GM23338 (cell line): Measurements from ENCODE around the gene PRR33. TPM values are rescaled to one million over a fixed set of nuclear protein-coding genes. Genes with fewer than 3 reads are reported as not detected.

ENCODE experiments used
- ATAC-seq: fragments of 200-7000 bp; cut with Tn5 transposase; 3 replicates; pipeline ENCODE4 v1.9.1; 2020
- DNase-seq: peaks from one replicate; pipeline ENCODE4 v3.0.0-alpha.2; 2015; ENCODE audit warnings: low spot score
- H2AFZ ChIP-seq: fragments of 200-600 bp; sonication (generic); 2 replicates; pipeline ENCODE4 v1.8.0; 2016; ENCODE audit warnings: antibody characterized with exemption, mild to moderate bottlenecking, moderate library complexity
- H3F3A ChIP-seq: fragments of 200-600 bp; sonication (generic); replicated peaks from 2 replicates; pipeline ENCODE4 v1.8.0; 2017; ENCODE audit warnings: antibody characterized with exemption, mixed run types, low read depth
- H3K27ac ChIP-seq: fragments of 200-600 bp; sonication (generic); 2 replicates; pipeline ENCODE4 v1.6.1; 2016; ENCODE audit warnings: low read depth
- H3K27me3 ChIP-seq: fragments of 200-600 bp; sonication (generic); 2 replicates; pipeline ENCODE4 v1.8.0; 2016; ENCODE audit warnings: mild to moderate bottlenecking, mixed run types, moderate library complexity; ENCODE audit not compliant: insufficient read depth
- H3K36me3 ChIP-seq: fragments of 200-600 bp; sonication (generic); 2 replicates; pipeline ENCODE4 v1.8.0; 2016; ENCODE audit warnings: mild to moderate bottlenecking; ENCODE audit not compliant: insufficient read depth
- H3K4me1 ChIP-seq: fragments of 200-600 bp; sonication (generic); 2 replicates; pipeline ENCODE4 v1.8.0; 2016; ENCODE audit warnings: mild to moderate bottlenecking, moderate library complexity; ENCODE audit not compliant: insufficient read depth
- H3K4me2 ChIP-seq: fragments of 200-600 bp; sonication (generic); 2 replicates; pipeline ENCODE4 v1.7.1; 2017; ENCODE audit warnings: mixed run types
- H3K4me3 ChIP-seq: fragments of 200-600 bp; sonication (generic); 2 replicates; pipeline ENCODE4 v1.6.1; 2016; ENCODE audit warnings: mixed run types
- H3K79me2 ChIP-seq: fragments of 200-600 bp; sonication (generic); replicated peaks from 2 replicates; pipeline ENCODE4 v1.8.0; 2017; ENCODE audit warnings: mild to moderate bottlenecking; ENCODE audit not compliant: insufficient read depth
- H3K9me2 ChIP-seq: fragments of 200-600 bp; sonication (generic); 2 replicates; pipeline ENCODE4 v1.8.0; 2017; ENCODE audit not compliant: insufficient read depth
- H4K20me1 ChIP-seq: fragments of 200-600 bp; sonication (generic); replicated peaks from 2 replicates; pipeline ENCODE4 v1.8.0; 2017; ENCODE audit warnings: mild to moderate bottlenecking; ENCODE audit not compliant: insufficient read depth
- H3K27ac Mint-ChIP-seq: 2 replicates; pipeline ENCODE4 v1.8.0; 2020; ENCODE audit warnings: inconsistent platforms, mild to moderate bottlenecking, moderate library complexity, mixed read lengths
- H3K27me3 Mint-ChIP-seq: 3 replicates; pipeline ENCODE4 v1.8.0; 2022; ENCODE audit warnings: low read depth, mild to moderate bottlenecking, moderate library complexity, mixed read lengths, inconsistent platforms; ENCODE audit not compliant: insufficient read depth, poor library complexity
- H3K36me3 Mint-ChIP-seq: 3 replicates; pipeline ENCODE4 v1.8.0; 2021; ENCODE audit warnings: low read depth, mild to moderate bottlenecking, inconsistent platforms, moderate library complexity, mixed read lengths
- H3K4me1 Mint-ChIP-seq: 3 replicates; pipeline ENCODE4 v1.8.0; 2020; ENCODE audit warnings: mild to moderate bottlenecking, inconsistent platforms, mixed read lengths
- H3K4me3 Mint-ChIP-seq: 3 replicates; pipeline ENCODE4 v1.8.0; 2021; ENCODE audit warnings: moderate library complexity, mild to moderate bottlenecking, inconsistent platforms, mixed read lengths
- H3K9me3 Mint-ChIP-seq: 3 replicates; pipeline ENCODE4 v1.8.0; 2020; ENCODE audit warnings: moderate library complexity, mild to moderate bottlenecking, inconsistent platforms, mixed read lengths
- CREB1 ChIP-seq: fragments of 250-450 bp; sonication (Bioruptor Pico); IDR thresholded peaks from 2 replicates; pipeline ENCODE4 v1.5.0; 2020; ENCODE audit warnings: low read depth, mild to moderate bottlenecking, moderate library complexity
- CTCF ChIP-seq, 2 experiments: fragments of 200-600 bp in 1 of 2; sonication (generic) in 1 of 2; conservative IDR thresholded peaks; 2 replicates each; pipeline versions ENCODE4 v1.5.1 to v1.6.1; 2016 to 2017; ENCODE audit warnings: antibody characterized with exemption in 2 of 2, low read depth in 2 of 2, mild to moderate bottlenecking in 2 of 2, moderate library complexity in 1 of 2
- EZH2 ChIP-seq: fragments of 200-600 bp; sonication (generic); IDR thresholded peaks from one replicate; pipeline ENCODE4 v1.8.0; 2017; ENCODE audit warnings: antibody characterized with exemption, mild to moderate bottlenecking, low read depth; ENCODE audit not compliant: unreplicated experiment
- EZH2phosphoT487 ChIP-seq: fragments of 200-600 bp; sonication (generic); IDR thresholded peaks from one replicate; pipeline ENCODE4 v1.8.1; 2018; ENCODE audit warnings: antibody characterized with exemption; ENCODE audit not compliant: unreplicated experiment
- JUNB ChIP-seq: IDR thresholded peaks from one replicate; pipeline ENCODE4 v1.6.1; 2016; ENCODE audit warnings: antibody characterized with exemption; ENCODE audit not compliant: unreplicated experiment
- NANOG ChIP-seq: IDR thresholded peaks from 2 replicates; pipeline ENCODE4 v1.6.1; 2016; ENCODE audit warnings: antibody characterized with exemption, borderline replicate concordance
- POLR2AphosphoS5 ChIP-seq: IDR thresholded peaks from 2 replicates; pipeline ENCODE4 v1.6.1; 2016; ENCODE audit warnings: antibody characterized with exemption, low read depth
- REST ChIP-seq: IDR thresholded peaks from one replicate; pipeline ENCODE4 v1.6.1; 2018; ENCODE audit warnings: antibody characterized with exemption; ENCODE audit not compliant: unreplicated experiment
- STAT1 ChIP-seq: IDR thresholded peaks from one replicate; pipeline ENCODE4 v1.6.1; 2016; ENCODE audit warnings: antibody characterized with exemption; ENCODE audit not compliant: unreplicated experiment
- ZNF114 ChIP-seq: fragments of 250-450 bp; sonication (Bioruptor Pico); IDR thresholded peaks from 2 replicates; pipeline ENCODE4 v1.5.0; 2020; ENCODE audit warnings: mild to moderate bottlenecking, moderate library complexity
- ZNF331 ChIP-seq: fragments of 250-450 bp; sonication (Bioruptor Pico); IDR thresholded peaks from 2 replicates; pipeline ENCODE4 v1.5.0; 2020; ENCODE audit warnings: low read depth, mild to moderate bottlenecking, moderate library complexity
- ZNF462 ChIP-seq: fragments of 250-450 bp; sonication (Bioruptor Pico); IDR thresholded peaks from 2 replicates; pipeline ENCODE4 v1.5.0; 2020; ENCODE audit warnings: mild to moderate bottlenecking, moderate library complexity
- polyA plus RNA-seq: library from polyadenylated mRNA; unstranded; fragments of >200 nt; fragmentation: Nextera tagmentation; extraction: Ambion mirVana; gene quantifications from 2 replicates; pipeline ENCODE4 v1.2.1, GENCODE V29; 2016
- total RNA-seq: library from RNA; depleted of rRNA; stranded (reverse); fragments of >200 nt; shearing (Covaris generic); gene quantifications from 2 replicates; pipeline ENCODE4 v1.2.3, GENCODE V29; 2014
- TF ChIP-seq, protein P1 (sequence below): IDR thresholded peaks from 2 replicates; pipeline ENCODE4 v1.6.1; 2016; ENCODE audit warnings: antibody characterized with exemption

The PRR33 gene
- total and polyA plus RNA-seq, 2 experiments from 2014 or later = not detected

DNA sequence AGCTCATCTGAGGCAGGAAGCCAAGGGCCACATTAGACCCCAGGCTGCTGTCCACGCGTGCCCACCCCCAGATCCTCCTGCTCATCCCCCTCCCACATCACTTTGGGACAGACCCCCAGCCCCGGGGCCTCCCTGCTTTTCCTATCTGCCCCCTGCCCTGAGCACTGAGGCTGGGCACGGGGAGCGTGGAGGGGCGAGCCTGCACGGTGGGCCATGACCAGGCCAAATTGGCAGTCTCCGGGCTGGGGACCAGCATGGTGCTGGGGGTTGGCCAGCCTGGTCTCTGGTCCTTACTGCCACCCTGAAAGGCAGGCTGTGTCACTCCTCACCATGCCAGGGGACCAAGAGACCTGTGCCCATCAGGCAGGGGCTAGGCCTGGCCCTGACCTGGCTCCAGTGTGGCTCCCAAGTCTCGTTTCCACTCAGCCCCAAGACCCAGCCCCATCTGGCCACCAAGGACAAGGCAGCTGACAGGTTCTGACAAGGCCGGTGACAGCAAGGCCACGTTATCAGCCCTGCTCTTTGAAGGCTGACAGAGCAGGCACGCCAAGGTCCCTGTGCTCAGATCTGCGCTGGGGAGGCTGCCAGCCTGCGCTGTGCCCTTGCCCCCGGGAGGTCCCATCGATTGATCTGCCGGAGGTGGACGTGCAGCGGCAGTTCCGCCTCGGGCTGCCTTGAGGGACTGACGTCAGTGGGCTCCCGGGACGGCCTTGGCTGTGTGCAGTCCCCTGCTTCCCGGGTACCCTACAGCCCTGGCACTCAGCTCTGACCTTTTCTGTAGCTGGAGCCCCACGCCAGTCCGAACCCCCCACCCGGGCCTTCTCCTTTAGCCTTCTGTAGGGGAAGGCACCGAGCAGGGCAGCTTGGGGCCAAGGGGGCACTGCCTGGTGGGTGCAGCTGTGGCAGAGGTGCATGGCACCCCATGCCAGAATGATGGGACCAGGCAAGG is 49.3 kb downstream of the PRR33 start:
- ATAC-seq = no peak
- H3K36me3 ChIP-seq = no peaks in the 10 kb centered on the region
- no peak for DNase-seq
- no peak overlapping the region for H2AFZ ChIP-seq
- no peaks in the 10 kb centered on the region for H3K4me1 ChIP-seq
- H3F3A ChIP-seq = no peaks in the 10 kb centered on the region
- Mint-ChIP-seq H3K4me3 (no peak overlapping the region), H3K4me1 (no peaks in the 10 kb centered on the region), H3K27me3 (peaks cover 7% of the 10 kb centered on the region), H3K9me3 (no peaks in the 10 kb centered on the region; the same call in 2 of the 3 replicates), H3K36me3 (no peaks in the 10 kb centered on the region), H3K27ac (no peak overlapping the region)
- no peaks in the 10 kb centered on the region for H4K20me1 ChIP-seq
- no peak overlapping the region for H3K4me3 ChIP-seq
- no peak overlapping the region for H3K27ac ChIP-seq
- TF ChIP-seq ZNF462 (CRISPR knock-in tag) (no peak), NANOG (no peak), JUNB (no peak), ZNF331 (CRISPR knock-in tag) (no peak), POLR2AphosphoS5 (no peak), STAT1 (no peak), REST (no peak), ZNF114 (CRISPR knock-in tag) (no peak), CREB1 (CRISPR knock-in tag) (no peak), EZH2 (no peak), CTCF (conservative IDR thresholded peaks at IDR 0.05; ENCODE audit: low read depth in 2 of 2) (no peak), EZH2phosphoT487 (no peak)
- TF ChIP-seq, protein P1, sequence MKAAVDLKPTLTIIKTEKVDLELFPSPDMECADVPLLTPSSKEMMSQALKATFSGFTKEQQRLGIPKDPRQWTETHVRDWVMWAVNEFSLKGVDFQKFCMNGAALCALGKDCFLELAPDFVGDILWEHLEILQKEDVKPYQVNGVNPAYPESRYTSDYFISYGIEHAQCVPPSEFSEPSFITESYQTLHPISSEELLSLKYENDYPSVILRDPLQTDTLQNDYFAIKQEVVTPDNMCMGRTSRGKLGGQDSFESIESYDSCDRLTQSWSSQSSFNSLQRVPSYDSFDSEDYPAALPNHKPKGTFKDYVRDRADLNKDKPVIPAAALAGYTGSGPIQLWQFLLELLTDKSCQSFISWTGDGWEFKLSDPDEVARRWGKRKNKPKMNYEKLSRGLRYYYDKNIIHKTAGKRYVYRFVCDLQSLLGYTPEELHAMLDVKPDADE = no peak
- H3K79me2 ChIP-seq = no peaks in the 10 kb centered on the region
- no peaks in the 10 kb centered on the region for H3K9me2 ChIP-seq
- H3K27me3 ChIP-seq = no peaks in the 10 kb centered on the region
- no peak overlapping the region for H3K4me2 ChIP-seq
